AG10803 (cell line): Measurements from ENCODE around the gene CACNA1D.

Experiments
- DNase-seq: peaks from one replicate; pipeline ENCODE4 v3.0.0; 2010; ENCODE audit warnings: low read depth
- H3K4me3 ChIP-seq: 2 replicates; pipeline ENCODE4 v1.5.1; 2011; ENCODE audit warnings: mild to moderate bottlenecking, low read length, control low read depth
- CTCF ChIP-seq: conservative IDR thresholded peaks from 2 replicates; pipeline ENCODE4 v1.5.1; 2011; ENCODE audit warnings: mild to moderate bottlenecking, low read length, control low read depth, inconsistent platforms

Gene CACNA1D

GRCh38 chr3:53809267-53809666 is 314.9 kb downstream of the CACNA1D start:
- no peak for DNase-seq
- no peak for TF ChIP-seq CTCF

DNA sequence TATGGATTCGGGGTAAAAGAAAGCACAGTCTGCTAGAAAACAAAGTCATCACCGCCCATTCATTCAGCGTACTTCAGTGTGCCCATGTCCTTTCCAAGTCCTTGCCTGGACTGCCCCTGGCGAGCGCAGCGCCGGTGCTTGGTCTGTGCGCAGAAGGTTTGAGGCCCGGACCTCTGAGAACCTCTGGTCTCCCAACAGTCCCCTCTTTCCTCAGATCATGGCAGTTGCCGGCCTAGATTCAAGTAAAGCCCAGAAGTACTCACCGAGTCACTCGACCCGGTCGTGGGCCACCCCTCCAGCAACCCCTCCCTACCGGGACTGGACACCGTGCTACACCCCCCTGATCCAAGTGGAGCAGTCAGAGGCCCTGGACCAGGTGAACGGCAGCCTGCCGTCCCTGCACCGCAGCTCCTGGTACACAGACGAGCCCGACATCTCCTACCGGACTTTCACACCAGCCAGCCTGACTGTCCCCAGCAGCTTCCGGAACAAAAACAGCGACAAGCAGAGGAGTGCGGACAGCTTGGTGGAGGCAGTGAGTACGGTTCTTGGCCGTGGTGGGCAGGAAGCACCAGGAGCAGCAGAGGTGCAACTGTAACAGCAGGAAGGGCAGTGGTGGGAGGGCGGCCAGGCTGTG is 315.5 kb downstream of the CACNA1D start:
- TF ChIP-seq CTCF = no peak
- no peak for DNase-seq
- no peak overlapping the region for H3K4me3 ChIP-seq

More at GRCh38 chr3:53809267-53809666, 314.9 kb downstream of the CACNA1D start:
- no peak overlapping the region for H3K4me3 ChIP-seq

DNA sequence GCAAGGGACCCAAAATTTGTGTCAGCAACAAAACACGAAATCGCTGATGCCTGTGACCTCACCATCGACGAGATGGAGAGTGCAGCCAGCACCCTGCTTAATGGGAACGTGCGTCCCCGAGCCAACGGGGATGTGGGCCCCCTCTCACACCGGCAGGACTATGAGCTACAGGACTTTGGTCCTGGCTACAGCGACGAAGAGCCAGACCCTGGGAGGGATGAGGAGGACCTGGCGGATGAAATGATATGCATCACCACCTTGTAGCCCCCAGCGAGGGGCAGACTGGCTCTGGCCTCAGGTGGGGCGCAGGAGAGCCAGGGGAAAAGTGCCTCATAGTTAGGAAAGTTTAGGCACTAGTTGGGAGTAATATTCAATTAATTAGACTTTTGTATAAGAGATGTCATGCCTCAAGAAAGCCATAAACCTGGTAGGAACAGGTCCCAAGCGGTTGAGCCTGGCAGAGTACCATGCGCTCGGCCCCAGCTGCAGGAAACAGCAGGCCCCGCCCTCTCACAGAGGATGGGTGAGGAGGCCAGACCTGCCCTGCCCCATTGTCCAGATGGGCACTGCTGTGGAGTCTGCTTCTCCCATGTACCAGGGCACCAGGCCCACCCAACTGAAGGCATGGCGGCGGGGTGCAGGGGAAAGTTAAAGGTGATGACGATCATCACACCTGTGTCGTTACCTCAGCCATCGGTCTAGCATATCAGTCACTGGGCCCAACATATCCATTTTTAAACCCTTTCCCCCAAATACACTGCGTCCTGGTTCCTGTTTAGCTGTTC is 316.9 kb downstream of the CACNA1D start:
- no peak overlapping the region for H3K4me3 ChIP-seq
- TF ChIP-seq CTCF = no peak
- DNase-seq = no peak

- no peak overlapping the region for H3K4me3 ChIP-seq
- no peak for DNase-seq
- no peak for TF ChIP-seq CTCF
Measured at GRCh38 chr3:53812434-53812833, 318.0 kb downstream of the CACNA1D start.

GRCh38 chr3:53813229-53813628 is 318.8 kb downstream of the CACNA1D start:
- no peak for DNase-seq
- no peak for TF ChIP-seq CTCF
- no peak overlapping the region for H3K4me3 ChIP-seq

DNA sequence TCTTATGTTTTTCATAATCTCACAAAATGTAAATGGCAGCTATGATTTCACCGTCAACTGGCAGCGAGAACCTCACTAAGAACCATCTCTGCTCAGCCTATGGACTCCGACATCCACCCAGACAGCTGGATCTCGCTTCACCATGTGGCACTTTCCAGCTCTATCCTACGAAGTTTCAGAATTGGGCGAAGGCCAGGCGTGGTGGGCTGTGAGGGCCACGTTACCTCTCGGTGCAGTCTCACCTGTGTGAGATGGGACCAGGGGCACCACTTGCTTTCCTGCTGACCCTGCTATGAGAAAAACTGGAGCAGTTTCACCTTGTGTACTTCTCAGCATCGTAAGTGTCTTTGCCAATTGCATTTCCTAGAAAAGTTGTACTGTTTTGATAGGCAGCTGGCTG is 319.5 kb downstream of the CACNA1D start:
- TF ChIP-seq CTCF = no peak
- H3K4me3 ChIP-seq = no peak overlapping the region
- no peak for DNase-seq

DNA sequence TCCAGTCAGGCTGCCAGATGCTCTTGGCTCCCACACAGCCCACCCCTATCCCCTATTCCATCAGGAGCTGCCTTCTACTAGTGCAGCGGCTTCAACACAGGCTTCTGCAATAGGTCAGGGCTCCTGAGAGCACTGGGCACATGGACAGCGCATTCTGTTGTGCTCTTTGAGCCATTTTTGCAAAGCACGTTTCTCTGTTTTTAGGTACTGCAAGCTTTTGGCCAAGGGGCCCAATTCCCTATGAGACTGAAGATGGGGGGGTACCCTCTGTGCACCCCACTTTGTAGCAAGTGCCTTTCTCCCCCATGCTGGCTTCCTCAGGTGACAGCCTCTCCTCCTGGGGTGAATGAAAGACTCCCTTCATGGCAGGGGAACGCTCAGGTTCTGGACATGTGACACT is 320.7 kb downstream of the CACNA1D start:
- no peak for DNase-seq
- H3K4me3 ChIP-seq = no peak overlapping the region
- TF ChIP-seq CTCF = no peak
